ENCODE results near the gene PARD3.

GRCh38 chr10:34637418-34637911 is 177.6 kb downstream of the PARD3 start:
- TF ChIP-seq, protein P1, sequence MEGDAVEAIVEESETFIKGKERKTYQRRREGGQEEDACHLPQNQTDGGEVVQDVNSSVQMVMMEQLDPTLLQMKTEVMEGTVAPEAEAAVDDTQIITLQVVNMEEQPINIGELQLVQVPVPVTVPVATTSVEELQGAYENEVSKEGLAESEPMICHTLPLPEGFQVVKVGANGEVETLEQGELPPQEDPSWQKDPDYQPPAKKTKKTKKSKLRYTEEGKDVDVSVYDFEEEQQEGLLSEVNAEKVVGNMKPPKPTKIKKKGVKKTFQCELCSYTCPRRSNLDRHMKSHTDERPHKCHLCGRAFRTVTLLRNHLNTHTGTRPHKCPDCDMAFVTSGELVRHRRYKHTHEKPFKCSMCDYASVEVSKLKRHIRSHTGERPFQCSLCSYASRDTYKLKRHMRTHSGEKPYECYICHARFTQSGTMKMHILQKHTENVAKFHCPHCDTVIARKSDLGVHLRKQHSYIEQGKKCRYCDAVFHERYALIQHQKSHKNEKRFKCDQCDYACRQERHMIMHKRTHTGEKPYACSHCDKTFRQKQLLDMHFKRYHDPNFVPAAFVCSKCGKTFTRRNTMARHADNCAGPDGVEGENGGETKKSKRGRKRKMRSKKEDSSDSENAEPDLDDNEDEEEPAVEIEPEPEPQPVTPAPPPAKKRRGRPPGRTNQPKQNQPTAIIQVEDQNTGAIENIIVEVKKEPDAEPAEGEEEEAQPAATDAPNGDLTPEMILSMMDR (IDR thresholded peaks at IDR 0.05) = peak; percentile 85 to 97 (median 87)
- TF ChIP-seq POLR2A (IDR thresholded peaks at IDR 0.05) (no peak), EP300 (IDR thresholded peaks at IDR 0.05) (no peak)
